ENCODE results near the gene AZIN2. TPM values are rescaled to one million over a fixed set of nuclear protein-coding genes. Genes with fewer than 3 reads are reported as not detected.
"Not testable (repeated sequence)": the region's sequence is repeated elsewhere in the genome, so short reads cannot be mapped to it uniquely, and the experiment has no call there.

AZIN2 gene
- total and polyA plus RNA-seq, 2 donors (not counting 3 experiments of a cell fraction or from before 2014, with no cell fraction given) = 0.91 to 1.4 TPM

GRCh38 chr1:33133478-33134105 lies 52.6 kb downstream of the AZIN2 start:
- Histone ChIP-seq H3K36me3 (ENCODE audit: control insufficient read depth in 2 of 2, extremely low read depth in 1 of 2, insufficient read depth in 2 of 2, low read length in 2 of 2) (no peaks in the 10 kb centered on the region), H4K20me1 (replicated peaks; ENCODE audit: control insufficient read depth, extremely low read depth, insufficient read depth, low read length) (no peaks in the 10 kb centered on the region), H3K27me3 (ENCODE audit: control insufficient read depth in 2 of 2, insufficient read depth in 2 of 2, low read length in 2 of 2) (peaks cover 2 to 3% of the 10 kb centered on the region in 2 experiments), H3K27ac (ENCODE audit: insufficient read depth, low read depth, low read length) (no peak overlapping the region), H3K9ac (replicated peaks; ENCODE audit: extremely low read depth, insufficient read depth, low read length) (no peak overlapping the region), H3K4me1 (ENCODE audit: control insufficient read depth, extremely low read depth, insufficient read depth, low read length) (no peaks in the 10 kb centered on the region), H3K9me3 (replicated peaks; ENCODE audit: control insufficient read depth, insufficient read depth, low read length) (no peaks in the 10 kb centered on the region), H3K4me3 (replicated peaks in 1 of 3; ENCODE audit: insufficient read depth in 1 of 3, low read depth in 1 of 3, low read length in 3 of 3) (no peak overlapping the region), H3K4me2 (ENCODE audit: insufficient read depth, low read length) (no peak overlapping the region), H2AFZ (ENCODE audit: low read depth, low read length) (no peak overlapping the region), H3K79me2 (ENCODE audit: control insufficient read depth, insufficient read depth, low read length) (no peaks in the 10 kb centered on the region), H3K9me1 (replicated peaks; ENCODE audit: control insufficient read depth, extremely low read depth, insufficient read depth, low read length) (no peaks in the 10 kb centered on the region)
- intact Hi-C loops (cut with micrococcal nuclease) (no loop called here), dilution Hi-C loops (cut with MboI; ENCODE audit: extremely low pct_ligation_motif_present, low sequenced_read_pairs) (no loop called here)
- CTCF ChIA-PET = interaction anchor here (1.7 kb wide), 1 partner anchor 479 kb away, joined by 5 read pairs; no protein-coding TSS in a partner anchor
- BruUV-seq (replicated peaks) = no TSS peak
- TF ChIP-seq MAX (IDR thresholded peaks at IDR 0.05; ENCODE audit: insufficient read depth, insufficient read length) (no peak), GATA2 (IDR thresholded peaks at IDR 0.05; ENCODE audit: insufficient read depth, insufficient read length, low read depth, low read length) (no peak), MYC (IDR thresholded peaks at IDR 0.05; ENCODE audit: low read depth, low read length) (no peak)
- no peak for DNase-seq (ENCODE audit: low read depth, low spot score)
- POLR2A ChIA-PET = no interaction called here
- no peak for FAIRE-seq

- not testable (repeated sequence) for BruUV-seq (replicated peaks); FAIRE-seq
These were observed 55.1 kb downstream of the AZIN2 start for GRCh38 chr1:33136041-33136440.

More at GRCh38 chr1:33136041-33136440, 55.1 kb downstream of the AZIN2 start:
- H3K9me3 ChIP-seq (replicated peaks; ENCODE audit: control insufficient read depth, insufficient read depth, low read length); H3K9me1 ChIP-seq (replicated peaks; ENCODE audit: control insufficient read depth, extremely low read depth, insufficient read depth, low read length); H3K27ac ChIP-seq (ENCODE audit: insufficient read depth, low read depth, low read length); H3K27me3 ChIP-seq (ENCODE audit: control insufficient read depth in 2 of 2, insufficient read depth in 2 of 2, low read length in 2 of 2); H3K4me1 ChIP-seq (ENCODE audit: control insufficient read depth, extremely low read depth, insufficient read depth, low read length); H3K36me3 ChIP-seq (ENCODE audit: control insufficient read depth in 2 of 2, extremely low read depth in 1 of 2, insufficient read depth in 2 of 2, low read length in 2 of 2); H2AFZ ChIP-seq (ENCODE audit: low read depth, low read length); intact Hi-C loops (cut with micrococcal nuclease); H3K9ac ChIP-seq (replicated peaks; ENCODE audit: extremely low read depth, insufficient read depth, low read length); H4K20me1 ChIP-seq (replicated peaks; ENCODE audit: control insufficient read depth, extremely low read depth, insufficient read depth, low read length); POLR2A ChIA-PET; H3K4me2 ChIP-seq (ENCODE audit: insufficient read depth, low read length); H3K79me2 ChIP-seq (ENCODE audit: control insufficient read depth, insufficient read depth, low read length); DNase-seq (ENCODE audit: low read depth, low spot score); H3K4me3 ChIP-seq (replicated peaks in 1 of 3; ENCODE audit: insufficient read depth in 1 of 3, low read depth in 1 of 3, low read length in 3 of 3); dilution Hi-C loops (cut with MboI; ENCODE audit: extremely low pct_ligation_motif_present, low sequenced_read_pairs): not testable (repeated sequence)
- CTCF ChIA-PET = interaction anchor here (0.6 to 3.6 kb wide), 6 partner anchors 8 to 477 kb away, joined by 3 to 20 read pairs (median 6); partner anchors contain the start of gene TRIM62
